ENCODE results near the gene ERLEC1. TPM values are rescaled to one million over a fixed set of nuclear protein-coding genes. Genes with fewer than 3 reads are reported as not detected.
"Not testable (repeated sequence)": the region's sequence is repeated elsewhere in the genome, so short reads cannot be mapped to it uniquely, and the experiment has no call there.

The ERLEC1 gene
- total and polyA plus RNA-seq, 3 experiments from 2014 or later = 25.4 to 43.9 (median 26.4) TPM

DNA sequence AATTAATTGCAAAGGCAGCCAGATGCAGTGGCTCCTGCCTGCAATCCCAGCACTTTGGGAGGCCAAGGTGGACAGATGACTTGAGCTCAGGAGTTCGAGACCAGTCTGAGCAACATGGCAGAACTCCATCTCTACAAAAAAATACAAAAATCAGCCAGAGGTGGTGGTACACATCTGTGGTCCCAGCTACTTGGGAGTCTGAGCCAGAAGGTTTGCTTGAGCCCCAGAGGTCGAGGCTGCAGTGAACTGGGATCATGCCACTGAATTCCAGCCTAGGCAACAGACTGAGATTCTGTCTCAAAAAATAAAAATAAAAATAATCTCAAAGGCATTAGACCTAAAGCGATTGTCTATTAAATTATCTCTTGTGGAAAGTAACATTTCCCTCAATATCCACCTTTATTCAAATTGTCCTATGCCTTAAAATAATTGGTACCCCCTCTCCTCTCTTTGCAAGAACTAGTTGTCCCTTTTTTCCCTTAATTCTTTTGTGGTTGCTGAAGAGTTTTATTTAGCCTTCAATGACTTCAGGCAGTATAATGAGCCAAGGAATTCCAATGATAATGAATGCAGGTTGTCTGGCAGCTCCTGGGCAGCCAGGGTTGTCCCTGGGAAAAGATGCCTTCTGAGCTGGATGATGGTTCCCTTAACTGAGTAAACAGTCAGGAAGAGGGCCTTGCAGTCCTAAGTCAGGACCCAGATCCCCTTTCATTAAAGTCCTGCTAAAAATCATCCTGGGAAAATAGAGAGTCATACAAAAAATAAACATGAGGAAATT lies 40.7 kb downstream of the ERLEC1 start:
- H3K4me1 Mint-ChIP-seq = no peaks in the 10 kb centered on the region
- POLR2A ChIA-PET = interaction anchor here (0.5 kb wide), 1 partner anchor 37 kb away, joined by 3 read pairs; no protein-coding TSS in a partner anchor
- no peak overlapping the region for H3K27ac ChIP-seq (ENCODE audit: low read depth, low read length)

DNA sequence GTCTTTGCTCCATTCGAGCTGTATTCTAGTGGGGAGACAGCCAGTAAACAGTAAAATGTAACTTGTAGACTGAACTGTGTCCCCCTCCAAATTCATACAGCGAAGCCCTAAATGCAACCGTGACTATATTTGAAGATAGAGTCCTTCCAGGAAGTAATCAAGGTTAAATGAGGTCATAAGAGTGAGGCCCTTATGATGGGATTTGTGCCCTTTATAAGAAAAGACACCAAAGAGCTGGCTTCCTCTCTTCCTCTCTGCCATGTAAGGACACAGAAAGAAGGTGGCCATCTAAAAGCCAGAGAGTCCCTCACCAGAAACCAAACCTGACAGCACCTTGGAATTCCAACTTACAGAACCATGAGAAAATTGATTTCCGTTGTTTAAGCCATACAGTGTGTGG lies 41.5 kb downstream of the ERLEC1 start:
- no peak for DNase-seq
- Mint-ChIP-seq H3K4me3 (peak overlapping the region in 1 of 7 donors; percentile 45), H3K27me3 (no peaks in the 10 kb centered on the region), H3K36me3 (peaks cover 11 to 27% (median 12%) of the 10 kb centered on the region in 3 donors), H3K4me1 (no peaks in the 10 kb centered on the region), H3K9me3 (peaks cover 0 to 4% (median 2%) of the 10 kb centered on the region in 5 donors), H3K27ac (peak overlapping the region in 1 of 8 donors; percentile 38)
- POLR2A ChIA-PET = interaction anchor here (0.5 kb wide), 1 partner anchor 38 kb away, joined by 3 read pairs; no protein-coding TSS in a partner anchor
- H3K4me3 ChIP-seq (ENCODE audit: low read length) = no peak overlapping the region
- no peaks in the 10 kb centered on the region for H3K4me1 ChIP-seq (ENCODE audit: insufficient read depth, low read length)
- H3K27me3 ChIP-seq (ENCODE audit: insufficient read depth, low read length, poor library complexity, severe bottlenecking) = no peaks in the 10 kb centered on the region
- CTCF ChIA-PET = no interaction called here
- H3K36me3 ChIP-seq (ENCODE audit: insufficient read depth, low read length) = no peaks in the 10 kb centered on the region
- H3K27ac ChIP-seq (ENCODE audit: low read depth, low read length) = no peak overlapping the region
- no peaks in the 10 kb centered on the region for H3K9me3 ChIP-seq (ENCODE audit: low read length)

More for the DNA sequence above, 40.7 kb downstream of the ERLEC1 start:
- Mint-ChIP-seq H3K27me3 (no peaks in the 10 kb centered on the region), H3K4me3 (no peak overlapping the region), H3K9me3 (peaks cover 0 to 4% (median 2%) of the 10 kb centered on the region in 5 donors), H3K36me3 (peaks cover 8 to 23% (median 11%) of the 10 kb centered on the region in 3 donors), H3K27ac (peak overlapping the region in 1 of 8 donors; percentile 63)
- no peak for DNase-seq
- CTCF ChIA-PET = no interaction called here
- Histone ChIP-seq H3K4me1 (ENCODE audit: insufficient read depth, low read length) (no peaks in the 10 kb centered on the region), H3K27me3 (ENCODE audit: insufficient read depth, low read length, poor library complexity, severe bottlenecking) (no peaks in the 10 kb centered on the region), H3K36me3 (ENCODE audit: insufficient read depth, low read length) (no peaks in the 10 kb centered on the region), H3K9me3 (ENCODE audit: low read length) (no peaks in the 10 kb centered on the region), H3K4me3 (ENCODE audit: low read length) (no peak overlapping the region)

DNA sequence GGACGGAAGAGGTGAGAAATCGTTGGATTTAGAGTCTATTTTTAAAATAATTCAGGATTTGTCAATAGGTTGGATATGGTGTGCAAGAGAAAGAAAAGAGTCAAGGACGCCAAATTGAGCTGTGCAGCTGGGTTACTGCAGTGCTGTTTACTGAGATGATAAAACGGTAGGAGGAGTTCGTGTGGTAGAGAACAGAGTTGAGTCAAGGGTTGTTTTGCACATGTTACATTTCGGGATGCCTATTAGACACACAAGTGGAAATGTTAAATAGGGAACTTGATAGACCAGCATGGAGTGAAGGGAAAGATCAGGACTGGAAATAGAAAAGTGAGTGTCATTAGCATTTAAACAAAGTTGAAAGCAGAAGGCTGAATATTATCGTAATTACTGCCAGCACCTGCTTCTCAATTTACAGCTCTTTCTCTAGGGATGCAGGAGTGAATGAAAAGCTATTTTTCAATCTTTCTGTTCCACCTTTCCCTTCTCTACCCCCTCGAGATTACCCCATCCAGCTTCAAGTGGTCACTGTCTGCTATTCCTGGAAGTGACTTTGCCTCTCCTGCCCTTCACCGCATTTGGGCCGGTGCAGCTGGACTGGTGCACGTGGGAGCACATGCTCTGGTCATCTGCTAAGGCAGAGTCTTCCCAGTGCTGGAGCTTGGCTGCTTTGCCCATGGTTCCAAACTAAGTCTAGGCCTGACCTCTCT lies 42.6 kb downstream of the ERLEC1 start:
- Mint-ChIP-seq H3K9me3 (peaks cover 0 to 4% (median 2%) of the 10 kb centered on the region in 5 donors), H3K27me3 (no peaks in the 10 kb centered on the region), H3K4me3 (no peak overlapping the region), H3K4me1 (no peaks in the 10 kb centered on the region), H3K36me3 (peaks cover 14 to 36% (median 17%) of the 10 kb centered on the region in 3 donors), H3K27ac (no peak overlapping the region)
- Histone ChIP-seq H3K4me3 (ENCODE audit: low read length) (no peak overlapping the region), H3K4me1 (ENCODE audit: insufficient read depth, low read length) (no peaks in the 10 kb centered on the region), H3K9me3 (ENCODE audit: low read length) (no peaks in the 10 kb centered on the region), H3K27me3 (ENCODE audit: insufficient read depth, low read length, poor library complexity, severe bottlenecking) (no peaks in the 10 kb centered on the region), H3K27ac (ENCODE audit: low read depth, low read length) (no peak overlapping the region), H3K36me3 (ENCODE audit: insufficient read depth, low read length) (no peaks in the 10 kb centered on the region)
- POLR2A ChIA-PET = no interaction called here
- DNase-seq = no peak
- CTCF ChIA-PET = no interaction called here

DNA sequence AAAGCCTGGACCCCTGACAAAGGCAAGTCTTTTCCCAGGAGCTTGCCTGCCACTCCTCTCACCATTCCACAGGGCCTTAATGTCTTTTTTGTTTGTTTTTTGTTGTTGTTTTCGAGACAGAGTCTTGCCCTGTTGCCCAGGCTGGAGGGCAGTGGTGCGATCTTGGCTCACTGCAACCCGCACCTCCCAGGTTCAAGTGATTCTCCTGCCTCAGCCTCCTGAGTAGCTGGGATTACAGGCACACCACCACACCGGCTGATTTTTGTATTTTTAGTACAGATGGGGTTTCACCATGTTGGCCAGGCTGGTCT lies 43.1 kb downstream of the ERLEC1 start:
- H3K9me3 Mint-ChIP-seq; H3K9me3 ChIP-seq (ENCODE audit: low read length); H3K4me3 Mint-ChIP-seq; DNase-seq; CTCF ChIA-PET; POLR2A ChIA-PET; H3K4me1 Mint-ChIP-seq; H3K27ac ChIP-seq (ENCODE audit: low read depth, low read length); H3K4me1 ChIP-seq (ENCODE audit: insufficient read depth, low read length); H3K27me3 Mint-ChIP-seq; H3K27me3 ChIP-seq (ENCODE audit: insufficient read depth, low read length, poor library complexity, severe bottlenecking); H3K36me3 ChIP-seq (ENCODE audit: insufficient read depth, low read length); H3K4me3 ChIP-seq (ENCODE audit: low read length); H3K27ac Mint-ChIP-seq: not testable (repeated sequence)
- H3K36me3 Mint-ChIP-seq = peaks cover 14 to 40% (median 20%) of the 10 kb centered on the region in 3 donors

DNA sequence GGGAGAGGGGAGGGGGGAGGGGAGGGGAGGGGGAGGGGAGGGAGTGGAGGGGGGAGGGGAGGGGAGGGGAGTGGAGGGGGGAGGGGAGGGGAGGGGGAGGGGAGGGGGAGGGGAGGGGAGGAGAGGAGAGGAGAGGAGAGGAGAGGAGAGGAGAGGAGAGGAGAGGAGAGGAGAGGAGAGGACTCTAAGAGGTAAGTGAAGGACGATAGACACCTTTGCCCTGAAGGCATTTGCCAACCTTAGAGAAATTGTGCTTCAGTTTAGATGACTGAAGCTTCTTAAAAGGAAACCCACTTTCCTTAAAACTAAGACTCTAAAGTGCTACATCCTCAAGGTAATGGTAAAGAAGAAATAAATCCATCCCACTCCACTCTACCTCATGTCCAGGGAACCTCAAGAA lies 53.7 kb downstream of the ERLEC1 start:
- Histone ChIP-seq H3K4me1 (ENCODE audit: insufficient read depth, low read length) (no peaks in the 10 kb centered on the region), H3K27me3 (ENCODE audit: insufficient read depth, low read length, poor library complexity, severe bottlenecking) (no peaks in the 10 kb centered on the region), H3K36me3 (ENCODE audit: insufficient read depth, low read length) (no peaks in the 10 kb centered on the region), H3K27ac (ENCODE audit: low read depth, low read length) (no peak overlapping the region), H3K9me3 (ENCODE audit: low read length) (no peaks in the 10 kb centered on the region), H3K4me3 (ENCODE audit: low read length) (no peak overlapping the region)
- Mint-ChIP-seq H3K36me3 (peaks cover 3 to 6% (median 4%) of the 10 kb centered on the region in 3 donors), H3K27ac (no peak overlapping the region), H3K4me1 (peaks cover 6 to 9% (median 9%) of the 10 kb centered on the region in 3 donors), H3K4me3 (no peak overlapping the region), H3K9me3 (no peaks in the 10 kb centered on the region), H3K27me3 (no peaks in the 10 kb centered on the region)
- ChIA-PET POLR2A (interaction anchor here (0.5 kb wide), 1 partner anchor 48 kb away, joined by 6 read pairs; no protein-coding TSS in a partner anchor), CTCF (no interaction called here)
- no peak for DNase-seq

DNA sequence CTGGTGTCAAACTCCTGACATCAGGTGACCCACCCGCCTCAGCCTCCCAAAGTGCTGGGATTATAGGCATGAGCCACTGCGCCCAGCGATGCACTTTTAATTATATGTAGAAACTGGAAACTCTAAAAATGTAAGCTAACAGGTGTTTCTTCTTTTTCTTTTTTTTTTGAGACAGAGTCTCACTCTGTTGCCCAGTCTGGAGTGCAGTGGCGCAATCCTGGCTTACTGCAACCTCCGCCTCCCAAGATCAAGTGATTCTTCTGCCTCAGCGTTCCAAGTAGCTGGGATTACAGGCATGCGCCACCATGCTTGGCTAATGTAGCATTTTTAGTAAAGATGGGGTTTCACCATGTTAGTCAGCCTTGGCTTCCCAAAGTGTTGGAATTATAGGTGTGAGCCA lies 54.8 kb downstream of the ERLEC1 start:
- not testable (repeated sequence) for DNase-seq; H3K27me3 ChIP-seq (ENCODE audit: insufficient read depth, low read length, poor library complexity, severe bottlenecking); H3K27ac ChIP-seq (ENCODE audit: low read depth, low read length); H3K4me3 ChIP-seq (ENCODE audit: low read length); H3K36me3 Mint-ChIP-seq; H3K27me3 Mint-ChIP-seq; H3K27ac Mint-ChIP-seq; H3K9me3 Mint-ChIP-seq; H3K4me1 ChIP-seq (ENCODE audit: insufficient read depth, low read length); H3K9me3 ChIP-seq (ENCODE audit: low read length); H3K36me3 ChIP-seq (ENCODE audit: insufficient read depth, low read length); H3K4me3 Mint-ChIP-seq
- CTCF ChIA-PET = interaction anchor here (0.6 kb wide), 1 partner anchor 15 kb away, joined by 3 read pairs; no protein-coding TSS in a partner anchor
- POLR2A ChIA-PET = interaction anchor here (0.6 kb wide), 1 partner anchor 160 kb away, joined by 4 read pairs; no protein-coding TSS in a partner anchor
- peaks cover 6 to 12% (median 10%) of the 10 kb centered on the region in 3 donors for H3K4me1 Mint-ChIP-seq

DNA sequence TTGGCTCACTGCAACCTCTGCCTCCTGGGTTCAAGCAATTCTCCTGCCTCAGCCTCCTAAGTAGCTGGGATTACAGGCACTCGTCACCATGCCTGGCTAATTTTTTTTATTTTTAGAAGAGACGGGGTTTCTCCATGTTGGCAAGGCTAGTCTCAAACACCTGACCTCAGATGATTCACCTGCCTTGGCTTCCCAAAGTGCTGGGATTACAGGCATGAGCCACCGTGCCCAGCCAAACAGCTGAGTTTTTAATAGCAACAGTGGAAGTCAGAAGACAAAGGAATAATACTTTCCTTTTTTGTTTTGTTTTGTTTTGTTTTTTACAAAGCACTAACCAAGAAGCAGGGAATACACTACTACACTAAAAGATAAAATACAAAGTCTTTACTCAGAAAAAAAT lies 56.0 kb downstream of the ERLEC1 start:
- Histone ChIP-seq H3K4me1 (ENCODE audit: insufficient read depth, low read length) (no peaks in the 10 kb centered on the region), H3K4me3 (ENCODE audit: low read length) (no peak overlapping the region), H3K9me3 (ENCODE audit: low read length) (no peaks in the 10 kb centered on the region), H3K27ac (ENCODE audit: low read depth, low read length) (no peak overlapping the region), H3K36me3 (ENCODE audit: insufficient read depth, low read length) (no peaks in the 10 kb centered on the region), H3K27me3 (ENCODE audit: insufficient read depth, low read length, poor library complexity, severe bottlenecking) (no peaks in the 10 kb centered on the region)
- DNase-seq = no peak
- H3K36me3 Mint-ChIP-seq = peaks cover 0 to 2% (median 0%) of the 10 kb centered on the region in 3 donors
- no peak overlapping the region for H3K27ac Mint-ChIP-seq
- H3K9me3 Mint-ChIP-seq = no peaks in the 10 kb centered on the region
- H3K4me1 Mint-ChIP-seq = peaks cover 6 to 12% (median 10%) of the 10 kb centered on the region in 3 donors
- ChIA-PET CTCF (no interaction called here), POLR2A (no interaction called here)
- no peak overlapping the region for H3K4me3 Mint-ChIP-seq
- H3K27me3 Mint-ChIP-seq = no peaks in the 10 kb centered on the region

DNA sequence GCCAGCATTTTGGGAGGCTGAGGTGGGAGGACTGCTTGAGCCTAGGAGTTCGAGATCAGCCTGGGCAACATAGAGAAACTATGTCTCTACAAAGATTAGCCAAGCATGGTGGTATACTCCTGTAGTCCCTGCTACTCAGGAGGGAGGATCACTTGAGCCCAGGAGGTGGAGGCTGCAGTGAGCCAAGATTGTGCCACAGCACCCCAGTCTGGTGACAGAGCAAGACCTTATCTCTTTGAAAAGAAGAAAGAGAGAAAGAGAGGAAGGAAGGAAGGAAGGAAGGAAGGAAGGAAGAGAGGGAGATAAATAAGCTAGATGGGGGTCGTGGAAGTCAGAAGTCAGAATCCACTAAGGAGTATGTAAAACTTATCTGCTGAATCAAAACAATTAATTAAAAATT lies 56.8 kb downstream of the ERLEC1 start:
- Histone ChIP-seq H3K27me3 (ENCODE audit: insufficient read depth, low read length, poor library complexity, severe bottlenecking) (no peaks in the 10 kb centered on the region), H3K36me3 (ENCODE audit: insufficient read depth, low read length) (no peaks in the 10 kb centered on the region), H3K4me3 (ENCODE audit: low read length) (no peak overlapping the region), H3K27ac (ENCODE audit: low read depth, low read length) (no peak overlapping the region), H3K9me3 (ENCODE audit: low read length) (no peaks in the 10 kb centered on the region), H3K4me1 (ENCODE audit: insufficient read depth, low read length) (no peaks in the 10 kb centered on the region)
- no peaks in the 10 kb centered on the region for H3K27me3 Mint-ChIP-seq
- ChIA-PET CTCF (no interaction called here), POLR2A (no interaction called here)
- DNase-seq = no peak
- H3K4me1 Mint-ChIP-seq = peaks cover 6 to 12% (median 10%) of the 10 kb centered on the region in 3 donors
- H3K27ac Mint-ChIP-seq = peak overlapping the region in 1 of 8 donors; percentile 92
- peaks cover 3 to 6% (median 4%) of the 10 kb centered on the region in 3 donors for H3K36me3 Mint-ChIP-seq
- no peak overlapping the region for H3K4me3 Mint-ChIP-seq
- H3K9me3 Mint-ChIP-seq = no peaks in the 10 kb centered on the region
